Astrocyte of the spinal cord (primary cell): ENCODE results near the gene CBFA2T3.

Experiments
- DNase-seq: peaks from one replicate; pipeline ENCODE4 v3.0.0; 2011; ENCODE audit warnings: low read depth, low spot score
- H3K4me3 ChIP-seq: 2 replicates; pipeline ENCODE4 v1.5.1; 2011; ENCODE audit warnings: low read depth, mild to moderate bottlenecking, low read length, moderate library complexity
- CTCF ChIP-seq: IDR thresholded peaks from 2 replicates; pipeline ENCODE4 v1.5.1; 2012; ENCODE audit warnings: low read depth, mild to moderate bottlenecking, low read length, inconsistent platforms
- in situ Hi-C: cut with HindIII; loops from 2 replicates; pipeline ENCODE4 v1.10.0; 2017; ENCODE audit warnings: low sequenced_read_pairs

CBFA2T3 gene

GRCh38 chr16:88979353-88980015 is 2.5 kb upstream of the CBFA2T3 start:
- TF ChIP-seq CTCF, result no peak
- H3K4me3 ChIP-seq, result no peak overlapping the region
- in situ Hi-C loops, result no loop called here
- DNase-seq, result no peak

- H3K4me3 ChIP-seq, result no peak overlapping the region
- DNase-seq, result no peak
- in situ Hi-C loops, result no loop called here
- TF ChIP-seq CTCF, result no peak
Measured at GRCh38 chr16:88978608-88979346, 1.8 kb upstream of the CBFA2T3 start.

GRCh38 chr16:88977812-88978607 is 1.0 kb upstream of the CBFA2T3 start:
- in situ Hi-C loops, result no loop called here
- no peak for DNase-seq
- H3K4me3 ChIP-seq, result no peak overlapping the region
- no peak for TF ChIP-seq CTCF

- no peak overlapping the region for H3K4me3 ChIP-seq
- no peak for TF ChIP-seq CTCF
- DNase-seq, result no peak
- in situ Hi-C loops, result no loop called here
Measured at GRCh38 chr16:88976366-88977017, 515 bp downstream of the CBFA2T3 start.

GRCh38 chr16:88975511-88976061 is 1.4 kb downstream of the CBFA2T3 start:
- in situ Hi-C loops, result no loop called here
- TF ChIP-seq CTCF, result no peak
- DNase-seq, result no peak
- no peak overlapping the region for H3K4me3 ChIP-seq

- no peak for DNase-seq
- in situ Hi-C loops, result no loop called here
- no peak for TF ChIP-seq CTCF
- H3K4me3 ChIP-seq, result no peak overlapping the region
Measured at GRCh38 chr16:88974916-88975215, 2.1 kb downstream of the CBFA2T3 start.
